GM23248 (cell line): ENCODE measurements around the gene SEC31A. TPM values are rescaled to one million over a fixed set of nuclear protein-coding genes. Genes with fewer than 3 reads are reported as not detected.

ENCODE experiments used
- DNase-seq: peaks from one replicate; pipeline ENCODE4 v3.0.0-alpha.2; 2015
- H2AFZ ChIP-seq: fragments of 200-600 bp; sonication (generic); 2 replicates; pipeline ENCODE4 v1.6.1; 2016; ENCODE audit warnings: antibody characterized with exemption
- H3F3A ChIP-seq: fragments of 200-600 bp; sonication (generic); 2 replicates; pipeline ENCODE4 v1.6.1; 2016; ENCODE audit warnings: mild to moderate bottlenecking, antibody characterized with exemption, mixed run types; ENCODE audit not compliant: insufficient read depth
- H3K27ac ChIP-seq: fragments of 200-600 bp; sonication (generic); 2 replicates; pipeline ENCODE4 v1.5.1; 2016; ENCODE audit warnings: mild to moderate bottlenecking
- H3K27me3 ChIP-seq: fragments of 200-600 bp; sonication (generic); replicated peaks from 2 replicates; pipeline ENCODE4 v1.6.1; 2016; ENCODE audit warnings: mild to moderate bottlenecking; ENCODE audit not compliant: insufficient read depth
- H3K36me3 ChIP-seq: fragments of 200-600 bp; sonication (generic); 2 replicates; pipeline ENCODE4 v1.6.1; 2016; ENCODE audit warnings: low read depth, mild to moderate bottlenecking
- H3K4me1 ChIP-seq: fragments of 200-600 bp; sonication (generic); 2 replicates; pipeline ENCODE4 v1.6.1; 2016; ENCODE audit warnings: mild to moderate bottlenecking; ENCODE audit not compliant: insufficient read depth
- H3K4me2 ChIP-seq: fragments of 200-600 bp; sonication (generic); one replicate; pipeline ENCODE4 v1.6.1; 2016; ENCODE audit warnings: mild to moderate bottlenecking; ENCODE audit not compliant: unreplicated experiment
- H3K4me3 ChIP-seq: fragments of 200-600 bp; sonication (generic); 2 replicates; pipeline ENCODE4 v1.5.1; 2016; ENCODE audit warnings: mild to moderate bottlenecking
- H3K79me2 ChIP-seq: fragments of 200-600 bp; sonication (generic); 2 replicates; pipeline ENCODE4 v1.6.1; 2016; ENCODE audit warnings: mild to moderate bottlenecking; ENCODE audit not compliant: insufficient read depth
- H3K9ac ChIP-seq: fragments of 200-600 bp; sonication (generic); 2 replicates; pipeline ENCODE4 v1.6.1; 2016; ENCODE audit warnings: mild to moderate bottlenecking
- H3K9me2 ChIP-seq: fragments of 200-600 bp; sonication (generic); 2 replicates; pipeline ENCODE4 v1.6.1; 2016; ENCODE audit warnings: mixed run types, mild to moderate bottlenecking, moderate library complexity; ENCODE audit not compliant: insufficient read depth
- H3K9me3 ChIP-seq: fragments of 200-600 bp; sonication (generic); one replicate; pipeline ENCODE4 v1.6.1; 2017; ENCODE audit warnings: low read depth
- H4K20me1 ChIP-seq: fragments of 200-600 bp; sonication (generic); 2 replicates; pipeline ENCODE4 v1.6.0; 2016; ENCODE audit not compliant: insufficient read depth
- EZH2 ChIP-seq: fragments of 200-600 bp; sonication (generic); IDR thresholded peaks from 2 replicates; pipeline ENCODE4 v1.6.1; 2018; ENCODE audit warnings: antibody characterized with exemption, mild to moderate bottlenecking; ENCODE audit not compliant: insufficient read depth, poor library complexity, severe bottlenecking
- EZH2phosphoT487 ChIP-seq: fragments of 200-600 bp; sonication (generic); IDR thresholded peaks from 2 replicates; pipeline ENCODE4 v1.6.1; 2018; ENCODE audit warnings: antibody characterized with exemption, moderate library complexity, mild to moderate bottlenecking, low read depth; ENCODE audit not compliant: insufficient read depth
- WGBS, 2 experiments: methylation state at CpG; one replicate each; pipeline ENCODE4 v1.1.6; 2015 to 2017; ENCODE audit warnings: low lambda C conversion rate in 2 of 2, low coverage in 1 of 2; ENCODE audit errors: missing lambda C conversion rate in 2 of 2; 5-methylcytosine and 5-hydroxymethylcytosine counted together
- in situ Hi-C: fragments of 300-500 bp; cut with MboI; formaldehyde crosslinking; loops from 2 replicates; pipeline ENCODE4 v1.15.0; 2020
- polyA plus RNA-seq: library from polyadenylated mRNA; unstranded; fragments of >200 nt; fragmentation: Nextera tagmentation; extraction: Ambion mirVana; gene quantifications from 2 replicates; pipeline ENCODE4 v1.2.1, GENCODE V29; 2016
- total RNA-seq: library from RNA; depleted of rRNA; stranded (reverse); fragments of >200 nt; shearing (Covaris generic); gene quantifications from 2 replicates; pipeline ENCODE4 v1.2.3, GENCODE V29; 2014; rRNA removed

Gene SEC31A
- total and polyA plus RNA-seq, 2 experiments from 2014 or later = 308 to 315 TPM

- in situ Hi-C loops = loop anchor here (25.0 kb wide), 1 partner anchor 92 kb away; no protein-coding TSS in a partner anchor
- WGBS, 2 experiments = 30 to 42% methylated on average over 3 of the region's 3 CpGs
Observed at GRCh38 chr4:82770607-82771006, 120.3 kb downstream of the SEC31A start.

More at GRCh38 chr4:82770607-82771006, 120.3 kb downstream of the SEC31A start:
- Histone ChIP-seq H3K27me3 (no peaks in the 10 kb centered on the region), H3K9ac (no peak overlapping the region), H3K4me2 (no peak overlapping the region), H3K4me1 (peaks cover 22% of the 10 kb centered on the region), H2AFZ (no peak overlapping the region), H3K9me3 (no peaks in the 10 kb centered on the region), H3K36me3 (no peaks in the 10 kb centered on the region), H3K79me2 (peaks cover 74% of the 10 kb centered on the region), H3K27ac (no peak overlapping the region), H3F3A (peaks cover 14% of the 10 kb centered on the region; the same call in 1 of the 2 replicates), H3K4me3 (no peak overlapping the region), H4K20me1 (no peaks in the 10 kb centered on the region), H3K9me2 (no peaks in the 10 kb centered on the region)
- DNase-seq = no peak
- no peak for TF ChIP-seq EZH2phosphoT487
- TF ChIP-seq EZH2 = no peak

Other genes with a start within 250 kb of the SEC31A start
- 37.6 and 39.8 TPM in 2 replicates for gene SCD5, start 92.4 kb downstream of the SEC31A start, total RNA-seq
- gene SCD5, start 92.4 kb downstream of the SEC31A start, polyA plus RNA-seq = 12.5 TPM in 2 replicates
- gene THAP9, start 9.6 kb upstream of the SEC31A start, total RNA-seq = 1.6 and 3.9 TPM in 2 replicates
- gene THAP9, start 9.6 kb upstream of the SEC31A start, polyA plus RNA-seq = 1.3 and 2.0 TPM in 2 replicates
- 10.4 and 13.3 TPM in 2 replicates for gene LIN54, start 119.7 kb upstream of the SEC31A start, total RNA-seq
- 6.4 and 6.8 TPM in 2 replicates for gene LIN54, start 119.7 kb upstream of the SEC31A start, polyA plus RNA-seq
- 69.2 and 83.7 TPM in 2 replicates for gene COPS4, start 144.0 kb upstream of the SEC31A start, total RNA-seq
- gene COPS4, start 144.0 kb upstream of the SEC31A start, polyA plus RNA-seq = 67.0 and 74.0 TPM in 2 replicates
- not detected in 2 replicates for gene PLAC8, start 223.6 kb upstream of the SEC31A start, total RNA-seq
- gene PLAC8, start 223.6 kb upstream of the SEC31A start, polyA plus RNA-seq = 0.40 and 0.79 TPM in 2 replicates